Central memory CD4-positive, alpha-beta T cell (primary cell): ENCODE results near the gene HECTD2.
"Not testable (repeated sequence)": the region's sequence is repeated elsewhere in the genome, so short reads cannot be mapped to it uniquely, and the experiment has no call there.

Experiments
- DNase-seq: peaks from one replicate; pipeline ENCODE4 v3.0.0; 2022

The HECTD2 gene

DNA sequence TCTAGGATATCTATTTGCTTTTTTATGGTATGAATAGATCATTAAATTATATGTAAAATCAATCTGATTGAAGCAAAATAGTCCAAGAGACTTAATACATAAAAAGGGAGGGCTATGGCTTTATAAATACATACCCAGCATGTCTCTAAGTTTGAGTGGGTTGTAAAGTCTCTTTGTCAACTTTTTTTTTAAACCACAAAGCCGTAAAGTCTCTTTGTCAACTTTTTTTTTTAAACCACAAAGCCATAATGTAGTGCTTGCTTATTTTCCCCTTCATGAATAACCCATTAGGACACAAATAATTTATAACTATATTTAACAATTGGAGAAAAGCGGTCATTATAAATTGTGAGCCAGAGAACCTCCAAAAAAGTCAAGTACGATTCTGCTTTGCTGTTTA is 5.7 kb downstream of the HECTD2 start:
- DNase-seq = no peak

DNA sequence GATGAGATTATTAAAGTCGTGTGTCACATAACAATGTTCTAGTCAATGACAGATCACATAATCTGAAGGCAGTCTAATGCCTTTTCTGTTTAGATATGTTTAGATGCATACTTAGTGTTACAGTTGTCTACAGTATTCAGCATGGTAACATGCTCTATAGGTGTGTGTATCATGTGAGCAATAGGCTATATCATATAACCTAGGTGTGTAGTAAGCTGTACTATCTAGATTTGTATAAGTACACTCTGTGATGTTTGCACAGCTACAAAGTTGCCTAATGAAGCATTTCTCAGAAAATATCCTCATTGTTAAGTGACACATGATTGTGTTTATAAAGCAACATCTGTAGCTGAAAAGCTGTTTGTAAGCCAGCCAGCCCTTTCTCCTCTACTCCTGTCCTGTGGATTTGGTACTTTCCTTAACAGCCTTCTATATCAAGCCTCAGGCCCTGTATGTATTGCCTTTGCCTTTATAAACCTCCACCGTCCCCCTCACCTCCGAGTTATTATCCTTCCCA is 6.3 kb downstream of the HECTD2 start:
- no peak for DNase-seq

DNA sequence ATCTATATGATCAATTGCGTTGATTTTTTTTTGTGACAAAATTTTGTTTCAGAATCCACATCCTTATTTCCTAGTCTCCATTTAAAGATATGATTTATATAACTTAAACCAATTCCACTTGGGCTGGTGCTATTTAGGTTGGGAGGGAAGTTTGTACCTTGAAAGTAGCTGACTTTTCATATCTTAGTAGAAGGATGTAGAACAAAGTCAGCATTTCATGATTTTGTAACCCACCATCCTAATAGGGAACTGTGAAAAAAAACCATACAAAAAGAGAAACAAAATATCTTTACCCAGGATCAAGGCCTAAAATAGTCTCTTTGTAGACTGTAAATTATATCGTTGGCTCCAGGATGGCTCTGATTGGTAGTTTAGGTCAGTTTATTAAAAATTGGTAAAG is 8.3 kb downstream of the HECTD2 start:
- DNase-seq = no peak

DNA sequence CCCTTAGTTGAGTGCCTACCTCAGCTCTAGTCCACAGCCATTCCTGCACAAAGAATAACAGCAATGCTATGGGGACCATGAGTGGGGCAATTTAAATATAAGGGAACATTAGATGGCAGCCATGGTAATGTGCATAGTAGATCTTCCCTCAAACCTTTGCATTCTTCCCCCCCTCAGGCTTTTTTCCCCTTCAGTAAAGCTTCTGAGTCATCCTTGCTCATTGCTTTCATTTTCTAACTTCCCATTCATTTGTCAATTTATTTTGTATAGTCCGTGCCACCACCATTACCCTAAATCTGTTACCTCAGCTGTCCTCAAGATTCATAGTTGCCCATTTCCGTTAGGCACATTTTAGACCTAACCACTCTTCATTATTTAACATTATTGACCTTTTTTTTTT is 10.7 kb downstream of the HECTD2 start:
- no peak for DNase-seq

DNA sequence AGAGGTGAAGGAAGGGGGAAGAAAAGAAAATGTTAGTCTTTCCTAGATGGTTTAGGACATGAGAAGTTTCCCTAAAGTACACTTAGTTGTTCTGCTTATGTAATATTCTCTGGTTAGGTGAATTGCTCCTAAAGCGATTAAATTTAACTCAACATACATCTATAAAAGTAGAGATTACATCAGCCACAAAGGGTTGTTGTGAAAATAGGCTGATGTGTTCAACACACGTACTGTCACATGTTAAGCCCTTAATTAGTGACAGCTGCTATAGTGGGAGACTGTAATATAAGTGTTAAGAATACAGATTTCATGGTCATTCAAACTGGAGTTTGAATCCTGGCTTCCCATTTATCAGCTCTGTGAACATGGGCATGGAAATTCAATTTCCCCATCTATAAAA is 12.8 kb downstream of the HECTD2 start:
- no peak for DNase-seq

DNA sequence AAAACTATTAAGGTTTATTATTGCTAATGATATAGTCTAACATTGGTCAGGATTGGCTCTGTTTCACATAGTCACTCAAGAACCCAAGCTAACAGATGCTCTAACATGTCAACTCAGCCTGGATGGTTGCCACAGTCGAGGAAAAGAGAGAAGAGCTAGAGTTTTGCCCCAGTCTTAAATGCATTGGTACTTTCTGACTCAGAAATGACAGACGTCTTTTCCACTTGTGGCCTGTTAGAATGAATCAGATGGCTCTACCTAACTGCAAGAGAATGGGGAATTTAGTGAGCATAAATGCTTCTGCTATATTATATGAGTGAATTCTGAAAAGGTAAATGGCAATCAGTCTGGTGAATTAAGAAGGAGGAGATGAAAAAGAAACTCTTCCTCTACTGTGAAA is 13.9 kb downstream of the HECTD2 start:
- no peak for DNase-seq

DNA sequence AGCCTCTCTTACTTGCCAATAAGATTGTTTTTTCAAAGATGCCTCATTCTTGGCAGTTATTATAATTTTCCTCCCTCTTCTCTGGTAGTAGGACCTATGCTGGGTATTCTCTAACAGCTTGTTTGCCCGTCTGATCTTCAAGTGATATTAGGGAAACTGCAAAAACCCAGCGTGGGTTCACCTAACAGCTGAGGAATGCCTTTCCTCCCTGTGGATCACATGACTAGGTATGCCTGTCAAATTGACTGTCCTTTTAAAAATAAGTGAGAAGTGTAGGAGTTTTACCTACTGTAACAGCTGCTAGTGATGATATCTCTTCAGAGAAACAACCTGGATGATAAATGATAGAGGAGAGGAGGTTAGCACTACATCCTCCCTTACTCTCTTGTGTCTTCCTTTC is 22.0 kb downstream of the HECTD2 start:
- no peak for DNase-seq

DNA sequence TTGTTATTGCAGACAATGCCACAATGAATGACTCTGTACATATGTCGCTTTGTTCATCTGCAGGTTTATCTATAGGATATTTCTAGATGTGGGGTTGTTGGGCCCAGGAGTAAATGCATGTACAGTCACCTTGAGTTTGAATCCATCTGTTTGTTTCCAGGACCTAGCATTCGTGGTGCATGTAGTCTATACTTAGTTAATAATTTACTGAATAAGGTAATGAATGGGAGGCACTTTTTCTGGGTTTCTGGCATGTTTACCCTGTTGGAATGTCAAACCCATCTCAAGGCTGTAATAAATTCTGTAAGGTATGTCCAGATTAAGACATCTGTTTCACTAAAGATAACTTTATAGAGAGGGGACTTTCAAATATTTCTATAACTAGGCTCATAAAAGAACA is 23.5 kb downstream of the HECTD2 start:
- DNase-seq = no peak

DNA sequence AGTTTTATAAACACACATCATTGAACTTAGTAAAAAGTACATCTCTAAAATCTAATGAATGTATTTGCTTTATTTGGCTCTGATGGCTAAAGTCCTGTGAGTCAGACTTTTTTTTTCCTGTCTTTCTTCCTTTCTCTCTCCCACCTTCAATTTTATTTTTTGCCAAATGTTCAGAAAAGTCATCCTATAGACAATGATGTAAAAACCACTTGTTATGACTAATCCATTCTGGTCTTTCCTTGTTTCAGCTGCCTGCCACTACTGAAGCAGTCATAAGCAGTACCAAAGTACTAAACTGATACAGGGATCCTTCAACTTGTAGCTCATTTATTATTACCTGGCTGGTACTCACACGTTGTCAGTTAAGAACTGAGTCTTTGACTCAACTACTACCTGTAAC is 23.9 kb downstream of the HECTD2 start:
- DNase-seq = no peak

DNA sequence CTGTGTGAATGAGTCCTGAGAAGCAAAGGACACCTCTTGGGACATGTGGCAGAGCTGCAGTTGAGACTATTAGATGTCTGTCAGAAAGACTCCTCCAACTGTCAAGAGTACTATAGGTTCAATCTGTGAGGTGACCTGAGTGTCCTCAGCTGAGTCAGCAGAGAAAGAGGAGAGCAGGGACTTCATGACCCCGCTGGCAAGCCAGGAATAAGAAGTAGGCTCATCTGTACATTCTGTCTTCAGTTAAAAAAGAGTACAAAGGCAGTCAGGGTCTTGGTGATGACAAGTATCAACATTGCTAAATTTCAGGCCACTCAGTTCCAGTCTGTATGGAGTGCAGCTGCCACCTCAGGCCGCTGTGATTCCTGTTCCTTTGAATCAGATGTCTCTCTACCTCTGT is 25.1 kb downstream of the HECTD2 start:
- DNase-seq = no peak

DNA sequence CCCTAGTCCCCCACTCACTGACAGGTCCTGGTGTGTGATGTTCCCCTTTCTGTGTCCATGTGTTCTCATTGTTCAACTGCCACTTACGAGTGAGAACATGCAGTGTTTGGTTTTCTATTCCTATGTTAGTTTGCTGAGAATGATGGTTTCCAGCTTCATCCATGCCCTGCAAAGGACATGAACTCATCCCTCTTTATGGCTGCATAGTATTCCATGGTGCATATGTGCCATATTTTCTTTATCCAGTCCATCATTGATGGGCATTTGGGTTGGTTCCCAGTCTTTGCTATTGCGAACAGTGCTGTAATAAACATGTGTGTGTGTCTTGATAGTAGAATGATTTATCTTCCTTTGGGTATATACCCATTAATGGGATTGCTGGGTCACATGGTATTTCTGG is 28.1 kb downstream of the HECTD2 start:
- not testable (repeated sequence) for DNase-seq

DNA sequence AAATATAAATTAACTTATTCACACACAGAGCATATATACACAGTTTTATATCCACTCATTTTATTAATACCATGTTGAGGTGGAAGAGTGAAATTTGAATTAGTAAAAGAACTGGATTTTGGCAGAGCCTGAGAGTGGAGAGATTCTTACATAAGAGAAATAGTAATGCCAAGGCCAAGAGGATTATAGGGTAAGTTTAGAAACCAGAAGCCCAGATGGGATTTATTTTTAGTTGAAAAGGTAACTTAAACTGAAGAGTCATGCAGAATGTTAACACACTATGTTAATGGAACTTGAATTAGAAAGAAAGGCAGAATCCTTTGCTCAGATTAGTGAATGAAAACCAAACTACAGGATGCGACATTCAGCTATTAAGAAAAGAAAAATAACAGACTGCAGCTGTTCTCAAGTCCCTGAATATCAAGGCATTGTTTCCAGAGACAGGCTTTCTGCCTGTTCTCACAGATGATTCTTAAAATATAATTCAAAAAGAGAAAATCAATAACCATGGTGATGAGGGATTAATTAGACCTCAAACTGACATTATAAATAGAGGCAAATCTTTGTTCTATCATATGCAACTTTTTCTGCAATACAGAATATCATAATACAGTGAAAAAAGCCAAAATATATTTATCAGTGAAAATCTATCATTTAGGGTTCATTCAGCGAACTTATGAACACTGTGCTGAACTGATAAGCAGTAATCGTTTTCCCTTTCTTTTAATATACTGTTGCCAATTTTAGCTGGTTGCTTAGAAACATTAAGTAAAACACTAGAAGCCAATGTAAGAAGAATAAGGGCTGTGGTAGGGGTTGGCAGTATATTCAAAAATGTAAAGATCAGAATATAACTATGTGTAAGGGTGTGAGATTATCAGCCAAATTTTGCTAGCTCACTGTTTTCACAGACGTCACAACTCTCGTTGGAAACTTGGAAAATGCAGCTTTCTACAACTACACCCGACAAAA is 34.4 kb downstream of the HECTD2 start:
- no peak for DNase-seq

DNA sequence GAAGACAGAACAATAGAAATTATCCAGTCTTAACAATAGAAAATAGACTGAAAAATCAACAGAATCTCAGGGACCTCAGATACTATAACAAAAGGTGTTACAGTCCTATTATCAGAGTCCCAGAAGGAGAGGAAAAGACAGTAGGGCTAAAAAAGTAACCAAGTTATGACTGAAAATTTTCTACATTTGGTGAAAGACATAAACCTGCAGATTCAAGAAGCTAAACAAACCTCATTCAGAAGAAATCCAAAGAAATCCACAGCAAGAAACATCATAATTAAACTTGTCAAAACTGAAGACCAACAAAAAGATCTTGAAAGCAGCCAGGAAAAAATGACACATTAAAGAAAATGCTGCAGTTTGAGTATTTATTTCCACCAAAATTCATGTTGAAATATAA is 41.9 kb downstream of the HECTD2 start:
- DNase-seq = no peak

DNA sequence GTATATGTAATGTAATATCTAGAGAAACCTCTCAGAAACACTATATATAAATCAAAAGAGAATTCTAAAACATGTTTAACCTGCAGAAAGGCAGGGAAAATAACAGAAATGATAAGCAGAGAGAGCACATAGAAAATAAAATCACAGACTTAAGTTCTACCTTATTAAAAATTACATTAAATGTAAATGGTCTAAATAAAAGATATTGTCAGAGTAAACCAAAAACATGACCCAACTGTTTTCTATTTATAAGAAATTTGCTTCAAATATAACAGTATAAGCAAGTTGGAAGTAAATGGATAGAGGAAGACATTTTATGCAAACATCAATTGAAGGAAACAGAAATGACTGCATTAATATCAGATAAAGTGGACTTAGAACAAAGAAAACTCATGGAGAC is 43.4 kb downstream of the HECTD2 start:
- DNase-seq = no peak

DNA sequence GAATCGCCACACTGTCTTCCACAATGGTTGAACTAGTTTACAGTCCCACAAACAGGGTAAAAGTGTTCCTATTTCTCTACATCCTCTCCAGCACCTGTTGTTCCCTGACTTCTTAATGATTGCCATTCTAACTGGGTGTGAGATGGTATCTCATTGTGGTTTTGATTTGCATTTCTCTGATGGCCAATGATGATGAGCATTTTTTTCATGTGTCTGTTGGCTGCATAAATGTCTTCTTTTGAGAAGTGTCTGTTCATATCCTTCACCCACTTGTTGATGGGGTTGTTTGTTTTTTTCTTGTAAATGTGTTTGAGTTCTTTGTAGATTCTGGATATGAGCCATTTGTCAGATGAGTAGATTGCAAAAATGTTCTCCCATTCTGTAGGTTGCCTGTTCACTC is 45.0 kb downstream of the HECTD2 start:
- DNase-seq = not testable (repeated sequence)

DNA sequence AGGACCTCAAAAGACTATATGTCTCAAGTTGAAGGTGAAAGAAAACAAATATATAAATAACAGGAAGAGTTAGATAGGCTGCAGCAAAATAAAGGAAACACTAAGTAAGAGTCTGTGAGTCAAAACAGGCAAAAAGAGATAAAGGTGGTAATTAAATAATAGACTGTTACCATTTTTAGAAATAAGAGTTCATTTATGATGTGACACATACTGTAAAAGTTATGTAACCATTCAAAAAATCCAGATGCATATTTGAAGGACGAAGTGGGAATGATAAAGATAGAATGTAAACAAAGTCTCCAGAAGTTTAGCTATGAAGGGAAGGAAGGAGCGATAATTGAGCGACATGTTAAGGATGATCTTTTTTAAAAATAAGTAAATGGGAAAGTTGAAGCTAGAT is 50.5 kb downstream of the HECTD2 start:
- no peak for DNase-seq

DNA sequence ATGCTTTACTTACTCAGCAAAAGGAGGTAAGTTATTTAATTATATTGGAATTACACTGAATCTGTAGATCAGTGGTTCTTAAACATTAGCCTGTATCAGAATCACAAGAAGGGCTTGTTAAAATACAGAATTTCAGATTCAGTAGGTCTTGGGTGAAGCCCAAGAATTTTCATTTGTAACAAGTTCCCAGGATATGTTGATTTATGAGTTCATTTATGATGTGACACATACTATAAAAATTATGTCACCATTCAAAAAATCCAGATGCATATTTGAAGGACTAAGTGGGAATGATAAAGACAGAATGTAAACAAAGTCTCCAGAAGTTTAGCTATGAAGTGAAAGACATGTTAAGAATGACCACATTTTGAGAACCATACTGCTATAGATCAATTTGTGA is 52.3 kb downstream of the HECTD2 start:
- no peak for DNase-seq

DNA sequence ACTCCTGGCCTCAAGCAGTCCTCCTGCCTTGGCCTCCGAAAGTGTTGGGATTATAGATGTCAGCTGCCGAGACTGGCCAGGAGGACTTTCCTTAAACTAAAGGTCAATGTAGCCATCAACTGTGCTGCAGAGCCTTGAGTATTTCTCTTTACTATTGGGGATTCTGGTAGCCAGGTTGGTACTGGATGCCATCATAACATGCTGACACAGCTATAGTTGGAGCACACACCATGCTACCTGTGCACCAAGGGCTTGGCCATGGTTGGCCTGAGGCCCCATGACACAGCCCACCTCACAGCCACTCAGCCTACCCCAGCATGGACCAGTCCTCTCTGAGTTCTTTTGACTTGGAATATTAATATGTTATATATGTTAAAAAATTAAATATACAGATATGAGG is 54.4 kb downstream of the HECTD2 start:
- no peak for DNase-seq

DNA sequence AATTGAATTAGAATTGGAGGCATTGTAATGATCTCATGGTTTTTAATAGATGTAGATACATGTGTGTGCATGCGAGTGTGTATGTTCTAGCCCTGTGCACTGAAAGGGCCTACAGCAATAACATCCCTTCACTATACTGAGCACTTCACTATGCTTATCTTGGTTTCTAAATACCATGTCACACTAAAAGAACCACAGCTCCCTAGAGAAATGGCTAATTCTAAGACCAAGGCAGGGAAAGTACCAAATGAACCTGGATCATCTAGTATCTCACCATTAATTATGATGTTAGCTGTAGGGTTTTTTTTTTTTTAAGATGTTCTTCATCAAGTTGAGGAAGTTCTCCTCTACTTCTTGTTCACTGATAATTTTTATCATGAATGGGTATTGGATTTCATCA is 55.1 kb downstream of the HECTD2 start:
- no peak for DNase-seq

DNA sequence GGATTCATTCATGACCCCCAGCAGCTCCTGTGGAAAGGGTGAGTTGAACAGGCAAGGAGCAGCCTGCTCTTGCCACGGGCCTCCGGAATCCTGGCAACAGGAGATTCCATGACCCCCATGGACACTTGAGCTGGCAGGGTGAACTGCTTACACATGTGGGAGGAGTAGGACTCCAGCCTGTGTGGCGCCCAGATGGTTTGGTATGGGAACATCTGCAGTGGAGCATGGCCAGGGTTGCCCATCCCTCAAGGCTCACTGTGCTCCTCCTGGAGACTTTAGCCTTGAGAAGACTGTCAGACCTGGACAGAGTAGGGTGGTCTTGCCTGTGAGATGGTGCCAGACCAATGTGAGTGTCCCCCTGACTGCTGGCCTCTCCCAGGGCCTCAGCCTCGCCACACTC is 57.0 kb downstream of the HECTD2 start:
- DNase-seq = no peak

DNA sequence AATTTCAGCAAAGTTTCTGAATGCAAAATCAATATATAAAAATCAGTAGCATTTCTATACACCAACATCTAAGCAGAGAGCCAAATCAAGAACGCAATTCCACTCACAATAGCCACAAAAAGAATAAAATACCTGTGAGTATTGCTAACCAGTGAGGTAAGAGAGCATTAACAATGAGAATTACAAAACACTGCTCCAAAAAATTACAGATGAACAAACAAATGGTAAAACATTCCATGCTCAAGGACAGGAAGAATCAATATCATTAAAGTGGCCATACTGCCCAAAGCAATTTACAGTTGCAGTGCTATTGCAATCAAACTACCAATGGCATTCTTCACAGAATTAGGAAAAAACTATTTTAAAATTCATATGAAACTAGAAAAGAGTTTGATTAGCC is 61.5 kb downstream of the HECTD2 start:
- no peak for DNase-seq

DNA sequence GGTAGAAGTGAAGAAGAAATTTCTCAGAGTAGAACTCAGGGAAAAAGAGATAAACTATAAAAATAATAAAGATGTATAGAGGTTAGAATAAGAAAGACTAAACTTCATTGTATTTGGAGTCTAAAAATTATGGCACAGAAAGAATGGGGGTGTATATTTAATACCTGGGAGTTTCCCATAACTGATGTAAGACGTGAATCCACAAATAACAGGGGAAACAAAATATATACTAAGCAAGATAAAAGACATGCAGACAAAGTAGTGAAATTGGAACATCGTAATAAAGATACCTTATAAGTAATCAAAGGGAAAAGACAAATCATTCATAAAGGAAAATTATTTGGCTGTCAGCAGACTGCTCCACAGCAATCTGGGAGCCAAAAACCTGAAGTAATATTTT is 62.8 kb downstream of the HECTD2 start:
- no peak for DNase-seq

DNA sequence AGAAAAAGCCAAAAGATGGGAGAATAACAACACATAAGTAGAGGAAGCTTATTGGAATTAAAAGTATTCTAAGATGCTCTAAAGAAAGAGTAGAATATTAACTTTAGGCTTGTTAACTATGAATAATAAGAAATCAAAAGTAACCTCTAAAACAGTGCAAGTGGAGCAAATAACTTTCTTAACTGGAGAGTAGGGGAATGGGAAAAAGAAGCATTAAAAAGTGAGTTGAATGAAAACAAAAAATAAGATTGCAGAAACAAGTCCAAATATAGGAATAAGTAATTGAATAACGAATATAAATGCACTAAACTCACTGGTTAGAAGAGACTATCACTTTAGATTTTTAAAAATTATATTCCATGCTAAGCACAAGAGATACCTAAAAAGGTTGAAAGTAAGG is 63.9 kb downstream of the HECTD2 start:
- DNase-seq = no peak

DNA sequence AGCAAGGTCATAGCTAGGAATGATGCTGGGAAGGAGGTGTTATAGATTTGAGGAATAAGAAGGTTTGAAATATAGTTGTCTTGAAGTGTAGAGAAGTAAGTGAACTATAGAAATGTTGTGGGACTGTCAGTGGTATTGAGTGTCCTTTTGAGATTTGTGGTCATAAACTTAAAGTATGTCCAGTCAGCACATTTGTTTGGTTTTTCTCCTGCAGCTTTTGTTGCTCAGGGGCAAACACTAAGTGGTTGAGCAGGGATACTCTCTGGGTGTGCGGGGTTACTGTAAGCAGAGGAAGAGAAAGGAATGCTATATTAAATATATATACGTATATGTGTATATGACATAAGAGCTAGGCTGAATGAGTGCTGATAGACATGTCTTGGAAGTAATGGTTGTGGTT is 67.1 kb downstream of the HECTD2 start:
- DNase-seq = no peak

DNA sequence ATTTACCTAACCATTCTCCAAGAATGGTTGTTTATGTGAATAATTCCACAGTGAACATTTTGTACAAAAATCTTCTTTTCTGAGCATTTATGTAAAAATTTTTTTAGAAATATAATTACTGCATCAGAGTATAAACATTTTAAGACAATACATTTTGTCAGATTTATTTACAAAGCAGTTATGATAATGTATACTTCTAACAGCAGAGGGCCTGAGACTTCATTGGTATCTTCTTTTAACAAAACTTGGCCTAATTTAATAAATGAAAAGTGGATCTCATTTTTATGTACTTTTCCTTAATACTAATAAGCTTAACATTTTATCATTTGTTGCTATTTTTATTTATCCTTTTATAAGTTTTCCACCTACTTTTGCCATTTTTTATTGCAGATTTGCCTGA is 69.4 kb downstream of the HECTD2 start:
- no peak for DNase-seq
